Immature natural killer cell (primary cell): ENCODE results near the gene KLHL28. TPM values are rescaled to one million over a fixed set of nuclear protein-coding genes. Genes with fewer than 3 reads are reported as not detected.
"Not testable (repeated sequence)": the region's sequence is repeated elsewhere in the genome, so short reads cannot be mapped to it uniquely, and the experiment has no call there.

Experiments used
- DNase-seq, 3 donors: peaks; one replicate each; pipeline ENCODE4 v3.0.0; 2022; ENCODE audit warnings: mixed read lengths in 1 of 3
- H3K27ac Mint-ChIP-seq, 6 donors: one replicate each; pipeline ENCODE4 v1.8.0; 2020; ENCODE audit warnings: mixed read lengths in 6 of 6, mild to moderate bottlenecking in 5 of 6, inconsistent platforms in 4 of 6, moderate library complexity in 3 of 6
- H3K27me3 Mint-ChIP-seq, 3 donors: one replicate each; pipeline ENCODE4 v1.8.0; 2020 to 2021; ENCODE audit warnings: low read depth in 3 of 3, mild to moderate bottlenecking in 3 of 3, mixed read lengths in 3 of 3, moderate library complexity in 3 of 3, inconsistent platforms in 1 of 3
- H3K36me3 Mint-ChIP-seq, 3 donors: one replicate each; pipeline ENCODE4 v1.8.0; 2020; ENCODE audit warnings: mixed read lengths in 3 of 3, inconsistent platforms in 2 of 3, mild to moderate bottlenecking in 2 of 3
- H3K4me1 Mint-ChIP-seq, 2 donors: one replicate each; pipeline ENCODE4 v1.8.0; 2020; ENCODE audit warnings: inconsistent platforms in 2 of 2, mild to moderate bottlenecking in 2 of 2, mixed read lengths in 2 of 2, moderate library complexity in 1 of 2
- H3K4me3 Mint-ChIP-seq, 5 donors: one replicate each; pipeline ENCODE4 v1.8.0; 2020; ENCODE audit warnings: mild to moderate bottlenecking in 5 of 5, mixed read lengths in 5 of 5, inconsistent platforms in 3 of 5, moderate library complexity in 3 of 5
- H3K9me3 Mint-ChIP-seq, 6 donors: one replicate each; pipeline ENCODE4 v1.8.0; 2020; ENCODE audit warnings: mild to moderate bottlenecking in 6 of 6, mixed read lengths in 6 of 6, inconsistent platforms in 4 of 6, moderate library complexity in 3 of 6
- polyA plus RNA-seq, 3 donors: library from polyadenylated mRNA; unstranded; fragments of 300-500 nt; fragmentation: Illumina TruSeq; gene quantifications; one replicate each; pipeline ENCODE4 v1.2.3, GENCODE V29; 2021

The KLHL28 gene
- polyA plus RNA-seq, 3 donors from 2014 or later = 32.1 to 79.9 (median 36.3) TPM

DNA sequence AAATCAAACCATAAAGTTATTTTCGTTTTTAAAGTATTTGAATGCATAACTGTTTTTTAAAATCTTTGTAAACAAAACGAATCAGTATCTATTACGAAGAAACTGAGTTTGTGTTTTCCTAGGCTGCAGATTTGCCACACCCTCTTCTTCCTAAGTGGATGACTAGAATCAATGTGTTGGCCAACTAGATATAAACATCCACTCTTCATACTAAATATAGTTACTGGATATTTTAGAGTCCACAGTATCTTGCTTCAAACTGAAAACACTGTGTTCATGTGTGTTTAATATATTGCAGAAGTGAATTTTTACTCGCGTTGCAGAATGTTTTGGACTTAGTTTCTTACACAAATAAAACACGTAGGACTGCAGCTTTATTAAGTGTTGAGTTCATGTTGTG is 63.2 kb downstream of the KLHL28 start:
- Mint-ChIP-seq H3K36me3 (peaks cover 0 to 4% (median 0%) of the 10 kb centered on the region in 3 donors), H3K27ac (peak overlapping the region in 5 of 6 donors; percentile 66 to 94 (median 84)), H3K27me3 (peaks cover 2 to 9% (median 9%) of the 10 kb centered on the region in 3 donors), H3K4me1 (peaks cover 17 to 22% of the 10 kb centered on the region in 2 donors), H3K9me3 (no peaks in the 10 kb centered on the region), H3K4me3 (peak overlapping the region; percentile 73 to 94 (median 87))
- DNase-seq = no peak

- H3K9me3 Mint-ChIP-seq = no peaks in the 10 kb centered on the region
- peaks cover 17 to 22% of the 10 kb centered on the region in 2 donors for H3K4me1 Mint-ChIP-seq
- peak overlapping the region; percentile 73 to 94 (median 87) for H3K4me3 Mint-ChIP-seq
- peaks cover 2 to 9% (median 9%) of the 10 kb centered on the region in 3 donors for H3K27me3 Mint-ChIP-seq
- peak overlapping the region; percentile 65 to 94 (median 78) for H3K27ac Mint-ChIP-seq
- H3K36me3 Mint-ChIP-seq = peaks cover 0 to 4% (median 0%) of the 10 kb centered on the region in 3 donors
- no peak for DNase-seq
Observed at GRCh38 chr14:44897845-44898151, 63.9 kb downstream of the KLHL28 start.

DNA sequence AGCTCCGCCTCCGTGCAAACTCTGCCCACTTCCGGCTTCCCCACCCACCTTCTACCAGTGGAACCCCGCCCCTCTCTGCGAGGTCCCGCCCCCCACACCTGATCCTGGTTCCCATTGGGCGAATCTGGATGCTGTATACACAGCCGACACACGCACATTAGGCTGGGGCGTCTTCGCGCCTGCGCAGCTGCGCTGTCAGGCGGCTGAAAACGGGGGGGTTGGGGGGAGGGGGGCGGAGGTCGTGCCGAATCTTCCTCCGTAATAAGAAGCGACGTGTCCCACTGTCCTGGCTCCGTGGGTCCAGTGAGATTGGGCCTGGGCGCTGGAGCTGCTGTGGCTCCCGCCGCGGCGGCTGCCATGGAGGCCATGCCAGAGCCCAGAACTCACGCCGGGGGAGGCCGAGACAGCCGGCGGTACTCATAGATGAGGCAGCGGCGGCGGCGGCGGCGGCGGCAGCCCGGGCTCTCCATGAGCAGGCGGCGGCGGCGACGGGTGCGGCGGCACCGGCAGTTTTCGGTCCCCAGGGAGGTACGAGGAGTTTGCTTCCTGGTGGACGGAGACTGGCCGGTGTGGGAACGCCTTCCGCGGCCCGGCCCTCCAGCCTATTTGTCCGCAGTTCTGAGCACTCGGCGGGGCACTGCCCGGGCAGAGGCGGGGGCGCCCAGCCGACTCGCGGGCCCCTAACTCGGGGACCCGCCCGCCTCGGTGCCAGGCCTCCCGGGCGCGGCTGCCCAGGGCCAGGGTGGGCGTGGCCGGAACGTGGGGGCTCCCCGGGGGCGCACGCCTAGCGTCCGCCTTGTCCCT is 64.5 kb downstream of the KLHL28 start:
- Mint-ChIP-seq H3K4me3 (peak overlapping the region; percentile 91 to 96 (median 96)), H3K9me3 (no peaks in the 10 kb centered on the region), H3K36me3 (peaks cover 0 to 4% (median 0%) of the 10 kb centered on the region in 3 donors), H3K27me3 (peaks cover 2 to 11% (median 9%) of the 10 kb centered on the region in 3 donors), H3K27ac (peak overlapping the region; percentile 94 to 97 (median 96)), H3K4me1 (peaks cover 17 to 22% of the 10 kb centered on the region in 2 donors)
- peak; percentile 88 to 93 (median 93) for DNase-seq

DNA sequence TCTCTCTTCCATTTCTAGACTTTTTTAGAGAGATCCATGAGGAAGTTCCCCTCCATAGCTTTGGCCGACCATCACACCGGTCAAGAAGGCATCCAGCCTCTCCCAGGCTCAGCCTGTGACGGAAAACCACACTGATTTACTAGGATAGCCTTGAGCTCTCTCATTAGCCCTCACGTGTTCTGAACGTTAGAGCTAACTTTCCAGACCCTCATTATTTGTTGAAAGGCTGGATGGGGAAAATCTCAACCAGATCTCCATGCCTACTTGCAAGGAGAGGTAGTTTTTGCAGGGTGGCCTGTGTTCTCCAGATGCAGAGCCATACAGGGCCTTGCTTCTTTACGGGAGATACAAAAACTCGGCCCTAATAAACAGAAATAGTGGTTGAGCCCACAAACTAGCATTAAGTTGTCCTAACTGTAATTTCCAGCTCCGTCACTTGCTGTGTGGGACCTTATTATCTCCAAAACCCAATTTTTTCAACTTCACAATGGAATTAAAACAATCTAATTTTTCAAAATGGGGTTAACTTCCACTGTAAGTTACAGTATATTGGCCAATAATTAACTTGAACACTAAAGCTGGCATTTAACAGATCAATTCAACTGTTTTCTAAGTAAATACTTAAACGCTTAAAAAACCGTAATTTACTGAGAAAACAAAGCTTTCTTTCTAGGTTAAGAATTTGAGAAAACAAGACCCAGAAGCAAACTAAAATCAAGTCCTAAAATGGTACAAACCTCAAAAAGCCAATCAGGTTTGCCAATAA is 65.3 kb downstream of the KLHL28 start:
- Mint-ChIP-seq H3K9me3 (no peaks in the 10 kb centered on the region), H3K36me3 (peaks cover 0 to under 1% (median 0%) of the 10 kb centered on the region in 3 donors), H3K4me1 (peaks cover 17 to 22% of the 10 kb centered on the region in 2 donors), H3K4me3 (peak overlapping the region; percentile 91 to 96 (median 96)), H3K27me3 (peaks cover 2 to 14% (median 13%) of the 10 kb centered on the region in 3 donors), H3K27ac (peak overlapping the region; percentile 94 to 97 (median 96))
- no peak for DNase-seq

- H3K9me3 Mint-ChIP-seq = no peaks in the 10 kb centered on the region
- H3K27ac Mint-ChIP-seq = peak overlapping the region in 2 of 6 donors; percentile 6 to 42
- peak overlapping the region in 1 of 5 donors; percentile 6 for H3K4me3 Mint-ChIP-seq
- peaks cover 2 to 14% (median 11%) of the 10 kb centered on the region in 3 donors for H3K27me3 Mint-ChIP-seq
- no peaks in the 10 kb centered on the region for H3K36me3 Mint-ChIP-seq
- DNase-seq = no peak
- H3K4me1 Mint-ChIP-seq = peaks cover 17 to 22% of the 10 kb centered on the region in 2 donors
Observed at GRCh38 chr14:44895716-44896115, 66.0 kb downstream of the KLHL28 start.

- Mint-ChIP-seq H3K27me3 (peaks cover 3 to 14% (median 11%) of the 10 kb centered on the region in 3 donors), H3K4me3 (no peak overlapping the region), H3K4me1 (peaks cover 12 to 16% of the 10 kb centered on the region in 2 donors), H3K36me3 (no peaks in the 10 kb centered on the region), H3K9me3 (peaks cover 0 to 6% (median 0%) of the 10 kb centered on the region in 6 donors), H3K27ac (no peak overlapping the region)
- no peak for DNase-seq
Observed at GRCh38 chr14:44893535-44893934, 68.2 kb downstream of the KLHL28 start.

DNA sequence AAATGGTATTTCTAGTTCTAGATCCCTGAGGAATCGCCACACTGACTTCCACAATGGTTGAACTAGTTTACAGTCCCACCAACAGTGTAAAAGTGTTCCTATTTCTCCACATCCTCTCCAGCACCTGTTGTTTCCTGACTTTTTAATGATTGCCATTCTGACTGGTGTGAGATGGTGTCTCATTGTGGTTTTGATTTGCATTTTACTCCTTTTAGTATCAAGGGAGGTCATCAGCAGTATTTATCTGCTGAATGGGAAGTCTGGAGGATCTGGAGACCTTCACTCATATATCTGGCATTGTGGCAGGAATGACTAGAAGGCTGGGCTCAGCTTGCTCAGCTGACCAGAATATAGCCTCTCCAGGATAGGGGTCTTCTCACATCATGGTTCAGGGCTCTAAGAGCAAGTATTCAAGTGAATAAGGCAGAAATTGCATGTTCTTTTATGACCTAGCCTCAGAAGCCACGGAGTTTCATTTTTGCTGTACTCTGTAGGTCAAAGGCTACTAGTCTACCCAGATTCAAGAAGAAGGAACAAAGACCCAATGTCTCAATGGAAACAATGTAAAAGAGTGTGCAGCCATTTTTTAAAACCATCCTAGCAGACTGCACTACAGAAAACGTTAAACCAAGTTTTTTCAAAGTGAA is 69.9 kb downstream of the KLHL28 start:
- H3K9me3 Mint-ChIP-seq, H3K4me3 Mint-ChIP-seq, H3K27ac Mint-ChIP-seq, DNase-seq, H3K27me3 Mint-ChIP-seq, H3K36me3 Mint-ChIP-seq, H3K4me1 Mint-ChIP-seq: not testable (repeated sequence)

- no peak overlapping the region for H3K27ac Mint-ChIP-seq
- H3K9me3 Mint-ChIP-seq = peaks cover 0 to 6% (median 0%) of the 10 kb centered on the region in 6 donors
- peaks cover 4 to 6% (median 5%) of the 10 kb centered on the region in 3 donors for H3K27me3 Mint-ChIP-seq
- DNase-seq = no peak
- H3K4me3 Mint-ChIP-seq = no peak overlapping the region
- H3K4me1 Mint-ChIP-seq = no peaks in the 10 kb centered on the region
- H3K36me3 Mint-ChIP-seq = no peaks in the 10 kb centered on the region
Observed at GRCh38 chr14:44889595-44890471, 71.9 kb downstream of the KLHL28 start.

- peaks cover 0 to 5% (median 0%) of the 10 kb centered on the region in 3 donors for H3K36me3 Mint-ChIP-seq
- no peaks in the 10 kb centered on the region for H3K4me1 Mint-ChIP-seq
- H3K4me3 Mint-ChIP-seq = no peak overlapping the region
- peaks cover 2 to 10% (median 5%) of the 10 kb centered on the region in 6 donors for H3K9me3 Mint-ChIP-seq
- H3K27ac Mint-ChIP-seq = no peak overlapping the region
- H3K27me3 Mint-ChIP-seq = peaks cover 7 to 11% (median 7%) of the 10 kb centered on the region in 3 donors
- no peak for DNase-seq
Observed at GRCh38 chr14:44887596-44887955, 74.2 kb downstream of the KLHL28 start.

DNA sequence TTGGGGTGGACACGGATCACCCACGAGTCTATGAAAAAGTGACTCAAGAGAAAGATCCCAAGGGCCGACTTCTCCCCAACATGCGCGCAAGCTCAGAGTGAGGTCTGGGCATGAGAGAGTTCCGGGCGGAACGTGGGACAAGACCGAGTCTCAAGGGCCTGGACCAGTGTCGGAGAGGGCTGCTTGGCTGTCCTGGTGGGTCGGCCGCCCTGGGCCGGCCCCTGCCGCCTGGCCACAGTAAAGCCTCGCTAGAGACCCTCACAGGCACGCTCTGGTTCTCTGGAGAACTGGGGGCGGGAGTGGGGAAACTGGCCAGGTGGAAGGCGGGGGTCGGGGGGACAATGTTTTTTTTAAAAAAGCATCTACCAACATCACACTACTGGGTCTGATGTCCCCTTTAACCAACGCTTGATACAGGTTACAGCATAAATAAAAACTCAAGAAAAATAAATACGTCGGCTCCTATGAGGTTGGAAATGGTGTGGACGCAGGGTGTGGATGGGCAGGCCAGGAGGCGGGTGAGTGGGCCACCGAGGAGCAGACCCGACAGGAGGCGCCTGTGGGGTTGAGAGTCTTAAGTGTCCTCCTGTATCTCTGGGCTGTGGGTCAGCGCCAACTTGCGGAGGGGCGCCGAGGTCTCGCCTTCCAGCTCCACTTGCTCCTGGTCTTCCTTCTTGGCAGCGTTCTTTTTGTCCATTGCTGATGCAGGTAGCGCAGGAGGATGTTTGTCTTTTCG is 74.7 kb downstream of the KLHL28 start:
- peaks cover 7 to 15% (median 10%) of the 10 kb centered on the region in 6 donors for H3K9me3 Mint-ChIP-seq
- H3K4me1 Mint-ChIP-seq = no peaks in the 10 kb centered on the region
- DNase-seq = no peak
- H3K27me3 Mint-ChIP-seq = peaks cover 7 to 12% (median 7%) of the 10 kb centered on the region in 3 donors
- peaks cover 0 to 10% (median 0%) of the 10 kb centered on the region in 3 donors for H3K36me3 Mint-ChIP-seq
- no peak overlapping the region for H3K27ac Mint-ChIP-seq
- no peak overlapping the region for H3K4me3 Mint-ChIP-seq

DNA sequence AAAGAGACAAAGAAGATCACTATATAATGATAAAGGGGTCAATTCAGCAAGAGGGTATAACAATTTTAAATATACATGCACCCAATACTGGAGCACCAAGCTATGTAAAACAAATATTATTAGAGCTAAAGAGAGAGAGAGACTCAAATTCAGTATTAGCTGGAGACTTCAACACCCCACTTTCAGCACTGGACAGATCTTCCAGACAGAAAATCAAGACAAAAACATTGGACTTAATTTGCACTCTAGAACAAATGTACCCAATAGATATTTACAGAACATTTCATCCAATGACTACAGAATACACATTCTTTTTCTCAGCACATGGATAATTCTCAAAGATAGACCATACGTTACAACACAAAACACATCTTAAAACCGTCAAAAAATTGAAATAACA is 81.0 kb downstream of the KLHL28 start:
- Mint-ChIP-seq H3K4me1 (no peaks in the 10 kb centered on the region), H3K9me3 (peaks cover 16 to 31% (median 20%) of the 10 kb centered on the region in 6 donors), H3K4me3 (no peak overlapping the region), H3K27me3 (peaks cover 5 to 23% (median 5%) of the 10 kb centered on the region in 3 donors), H3K27ac (no peak overlapping the region), H3K36me3 (peaks cover 0 to 17% (median 0%) of the 10 kb centered on the region in 3 donors)
- no peak for DNase-seq
